ENCODE measurements around the gene LRP6.

- TF ChIP-seq CTCF (IDR thresholded peaks at IDR 0.05; ENCODE audit: insufficient read depth, low read depth, low read length) = no peak
- no peak for TF ChIP-seq EZH2 (IDR thresholded peaks at IDR 0.05; ENCODE audit: insufficient read depth, low read length)
Observed at GRCh38 chr12:12133785-12134184, 133.1 kb downstream of the LRP6 start.

All from astrocyte (in vitro differentiated cells and primary cell).